Astrocyte (in vitro differentiated cells and primary cell): ENCODE measurements around the gene EPS8L3.

ENCODE experiments used
- EZH2 ChIP-seq: IDR thresholded peaks from 2 replicates; pipeline ENCODE4 v1.6.1; 2012; ENCODE audit warnings: mild to moderate bottlenecking, low read length, inconsistent platforms; ENCODE audit not compliant: insufficient read depth
- TF ChIP-seq, protein P1 (sequence below): IDR thresholded peaks from 2 replicates; pipeline ENCODE4 v1.5.1; 2011; ENCODE audit warnings: low read depth, mild to moderate bottlenecking, inconsistent platforms, low read length, moderate library complexity; ENCODE audit not compliant: insufficient read depth

DNA sequence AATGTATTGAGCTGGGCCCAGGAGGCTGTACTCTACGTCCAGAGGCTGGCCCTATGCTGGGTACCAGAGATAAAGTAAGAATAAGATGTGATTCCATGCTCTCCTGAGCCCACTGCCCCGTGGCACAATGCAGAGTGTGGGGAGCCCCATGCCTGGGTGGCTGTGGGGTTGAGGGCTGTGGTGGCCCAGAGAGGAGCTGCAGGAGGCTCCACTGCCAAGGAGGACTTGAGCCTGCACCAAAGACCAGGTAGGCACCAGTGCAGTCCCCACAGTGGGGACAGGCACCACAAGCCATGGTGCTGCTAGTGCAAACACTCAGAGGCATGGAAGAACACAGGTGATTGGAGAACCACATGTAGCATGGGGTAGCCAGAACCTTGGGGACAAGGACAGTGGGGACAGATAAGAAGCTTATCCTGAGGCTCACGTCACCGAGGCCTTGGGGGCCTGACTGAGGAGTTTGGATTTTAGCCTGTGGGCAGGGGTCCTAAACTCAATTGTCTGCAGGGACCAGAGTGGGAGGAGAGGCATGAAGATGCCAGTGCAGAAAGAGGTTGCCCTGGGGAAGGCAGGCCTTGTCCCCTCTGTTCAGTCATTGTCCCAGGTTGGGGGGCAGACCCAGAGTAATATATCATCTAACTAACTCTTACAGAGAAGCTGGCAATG is 21.9 kb upstream of the EPS8L3 start:
- TF ChIP-seq, protein P1, sequence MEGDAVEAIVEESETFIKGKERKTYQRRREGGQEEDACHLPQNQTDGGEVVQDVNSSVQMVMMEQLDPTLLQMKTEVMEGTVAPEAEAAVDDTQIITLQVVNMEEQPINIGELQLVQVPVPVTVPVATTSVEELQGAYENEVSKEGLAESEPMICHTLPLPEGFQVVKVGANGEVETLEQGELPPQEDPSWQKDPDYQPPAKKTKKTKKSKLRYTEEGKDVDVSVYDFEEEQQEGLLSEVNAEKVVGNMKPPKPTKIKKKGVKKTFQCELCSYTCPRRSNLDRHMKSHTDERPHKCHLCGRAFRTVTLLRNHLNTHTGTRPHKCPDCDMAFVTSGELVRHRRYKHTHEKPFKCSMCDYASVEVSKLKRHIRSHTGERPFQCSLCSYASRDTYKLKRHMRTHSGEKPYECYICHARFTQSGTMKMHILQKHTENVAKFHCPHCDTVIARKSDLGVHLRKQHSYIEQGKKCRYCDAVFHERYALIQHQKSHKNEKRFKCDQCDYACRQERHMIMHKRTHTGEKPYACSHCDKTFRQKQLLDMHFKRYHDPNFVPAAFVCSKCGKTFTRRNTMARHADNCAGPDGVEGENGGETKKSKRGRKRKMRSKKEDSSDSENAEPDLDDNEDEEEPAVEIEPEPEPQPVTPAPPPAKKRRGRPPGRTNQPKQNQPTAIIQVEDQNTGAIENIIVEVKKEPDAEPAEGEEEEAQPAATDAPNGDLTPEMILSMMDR = no peak
- no peak for TF ChIP-seq EZH2
